T-helper 1 cell (primary cell): ENCODE measurements around the gene BAIAP2L2.
"Not testable (repeated sequence)": the region's sequence is repeated elsewhere in the genome, so short reads cannot be mapped to it uniquely, and the experiment has no call there.

Source experiments
- DNase-seq, 5 donors: peaks; one replicate each; pipeline ENCODE4 v3.0.0-alpha.2; 2012 to 2020

The BAIAP2L2 gene

GRCh38 chr22:38066381-38067027 lies 44.0 kb downstream of the BAIAP2L2 start:
- no peak for DNase-seq

- no peak for DNase-seq
Measured at GRCh38 chr22:38065539-38065938, 44.9 kb downstream of the BAIAP2L2 start.

- DNase-seq = no peak
Measured at GRCh38 chr22:38062791-38063190, 47.7 kb downstream of the BAIAP2L2 start.

- DNase-seq = peak; percentile 60 to 80 (median 72)
Measured at GRCh38 chr22:38056969-38057891, 53.3 kb downstream of the BAIAP2L2 start, which contains the start of gene PICK1. PICK1 (plus strand) TSS chr22:38057404; CDS start chr22:38057810, 406 bp downstream.

- peak; percentile 53 to 70 (median 66) for DNase-seq
Measured at GRCh38 chr22:38051900-38052862, 58.3 kb downstream of the BAIAP2L2 start.

- no peak for DNase-seq
Measured at GRCh38 chr22:38051261-38051660, 59.2 kb downstream of the BAIAP2L2 start.

- no peak for DNase-seq
Measured at GRCh38 chr22:38050720-38051119, 59.8 kb downstream of the BAIAP2L2 start.

GRCh38 chr22:38049812-38050619 lies 60.5 kb downstream of the BAIAP2L2 start:
- DNase-seq = no peak

GRCh38 chr22:38046070-38046748 lies 64.3 kb downstream of the BAIAP2L2 start:
- DNase-seq = no peak

GRCh38 chr22:38043151-38044039 lies 67.1 kb downstream of the BAIAP2L2 start:
- no peak for DNase-seq

- DNase-seq = no peak
Measured at GRCh38 chr22:38042488-38042790, 68.0 kb downstream of the BAIAP2L2 start.

GRCh38 chr22:38041760-38042487 lies 68.6 kb downstream of the BAIAP2L2 start:
- no peak for DNase-seq

GRCh38 chr22:38040953-38041759 lies 69.3 kb downstream of the BAIAP2L2 start:
- no peak for DNase-seq

- no peak for DNase-seq
Measured at GRCh38 chr22:38038890-38039812, 71.3 kb downstream of the BAIAP2L2 start.

- DNase-seq = no peak
Measured at GRCh38 chr22:38038426-38038825, 72.1 kb downstream of the BAIAP2L2 start.

- not testable (repeated sequence) for DNase-seq
Measured at GRCh38 chr22:38037367-38038150, 72.9 kb downstream of the BAIAP2L2 start.
